Activated T-helper 2 cell treated with anti-CD3 and anti-CD28 coated beads, Interferon-gamma antibody, Interleukin-2, Interleukin-4, amounts not matched to agents 10 μg/mL and 5 μg/mL and 100 μg/mL, durations not matched to agents 14 hours and 24 hours and 36 hours (primary cell): Measurements from ENCODE around the gene MRPL21. TPM values are rescaled to one million over a fixed set of nuclear protein-coding genes. Genes with fewer than 3 reads are reported as not detected.

ENCODE experiments used
- DNase-seq: peaks from one replicate; pipeline ENCODE4 v3.0.0; 2021; ENCODE audit warnings: low spot score
- H3K27ac Mint-ChIP-seq: one replicate; pipeline ENCODE4 v1.8.0; 2021; ENCODE audit warnings: mixed read lengths
- H3K27me3 Mint-ChIP-seq: one replicate; pipeline ENCODE4 v1.8.0; 2021; ENCODE audit warnings: low read depth, mixed read lengths
- H3K36me3 Mint-ChIP-seq: one replicate; pipeline ENCODE4 v1.8.0; 2021; ENCODE audit warnings: low read depth, mixed read lengths
- H3K4me1 Mint-ChIP-seq: one replicate; pipeline ENCODE4 v1.8.0; 2021; ENCODE audit warnings: low read depth, mixed read lengths
- H3K4me3 Mint-ChIP-seq: one replicate; pipeline ENCODE4 v1.8.0; 2021; ENCODE audit warnings: low read depth, mild to moderate bottlenecking, moderate library complexity, mixed read lengths
- H3K9me3 Mint-ChIP-seq: one replicate; pipeline ENCODE4 v1.8.0; 2021; ENCODE audit warnings: mixed read lengths
- intact Hi-C: fragments of 100-400 bp; cut with micrococcal nuclease; formaldehyde crosslinking; loops from one replicate; pipeline ENCODE4 v1.15.1; 2023
- total RNA-seq: library from RNA; stranded (reverse); gene quantifications from 2 replicates; pipeline ENCODE4 v1.2.3, GENCODE V29; 2022

Gene MRPL21
- total RNA-seq, 1 donor from 2014 or later: 106 TPM

GRCh38 chr11:68845351-68846002 lies 58.2 kb downstream of the MRPL21 start:
- intact Hi-C loops: no loop called here
- H3K27ac Mint-ChIP-seq: no peak overlapping the region
- H3K9me3 Mint-ChIP-seq: no peaks in the 10 kb centered on the region
- no peak overlapping the region for H3K4me3 Mint-ChIP-seq
- peaks cover 14% of the 10 kb centered on the region for H3K27me3 Mint-ChIP-seq
- DNase-seq: no peak
- H3K36me3 Mint-ChIP-seq: no peaks in the 10 kb centered on the region
- peaks cover 19% of the 10 kb centered on the region for H3K4me1 Mint-ChIP-seq

GRCh38 chr11:68844801-68845200 lies 58.8 kb downstream of the MRPL21 start:
- Mint-ChIP-seq H3K27ac (no peak overlapping the region), H3K36me3 (no peaks in the 10 kb centered on the region), H3K27me3 (peaks cover 14% of the 10 kb centered on the region), H3K4me3 (peak overlapping the region; percentile 40), H3K9me3 (no peaks in the 10 kb centered on the region), H3K4me1 (peaks cover 26% of the 10 kb centered on the region)
- intact Hi-C loops: loop anchor here (5.0 kb wide), 2 partner anchors 382 to 798 kb away; partner anchors contain the start of genes CCND1 and PPP6R3
- DNase-seq: no peak

DNA sequence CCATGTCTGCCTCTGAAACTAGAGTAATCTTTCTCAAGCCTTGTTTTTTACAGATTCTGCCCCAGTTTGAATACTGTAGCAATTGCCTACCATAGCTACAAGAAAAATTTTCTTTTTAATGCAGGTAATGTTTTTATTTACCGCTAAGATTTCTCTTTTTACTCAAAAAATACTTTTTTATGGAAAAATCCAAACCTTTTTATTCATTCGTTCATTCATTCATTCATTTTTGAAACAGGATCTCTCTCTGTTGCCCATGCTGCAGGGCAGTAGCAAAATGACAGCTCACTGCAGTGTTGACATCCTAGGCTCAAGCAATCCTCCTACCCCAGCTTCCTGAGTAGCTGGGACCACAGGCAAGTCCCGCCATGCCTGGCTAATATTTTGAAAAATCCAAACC lies 59.3 kb downstream of the MRPL21 start:
- H3K9me3 Mint-ChIP-seq: no peaks in the 10 kb centered on the region
- H3K27ac Mint-ChIP-seq: no peak overlapping the region
- H3K4me3 Mint-ChIP-seq: peak overlapping the region; percentile 40
- DNase-seq: no peak
- H3K27me3 Mint-ChIP-seq: peaks cover 14% of the 10 kb centered on the region
- no peaks in the 10 kb centered on the region for H3K36me3 Mint-ChIP-seq
- peaks cover 30% of the 10 kb centered on the region for H3K4me1 Mint-ChIP-seq
- intact Hi-C loops: loop anchor here (5.0 kb wide), 2 partner anchors 382 to 798 kb away; partner anchors contain the start of genes CCND1 and PPP6R3

DNA sequence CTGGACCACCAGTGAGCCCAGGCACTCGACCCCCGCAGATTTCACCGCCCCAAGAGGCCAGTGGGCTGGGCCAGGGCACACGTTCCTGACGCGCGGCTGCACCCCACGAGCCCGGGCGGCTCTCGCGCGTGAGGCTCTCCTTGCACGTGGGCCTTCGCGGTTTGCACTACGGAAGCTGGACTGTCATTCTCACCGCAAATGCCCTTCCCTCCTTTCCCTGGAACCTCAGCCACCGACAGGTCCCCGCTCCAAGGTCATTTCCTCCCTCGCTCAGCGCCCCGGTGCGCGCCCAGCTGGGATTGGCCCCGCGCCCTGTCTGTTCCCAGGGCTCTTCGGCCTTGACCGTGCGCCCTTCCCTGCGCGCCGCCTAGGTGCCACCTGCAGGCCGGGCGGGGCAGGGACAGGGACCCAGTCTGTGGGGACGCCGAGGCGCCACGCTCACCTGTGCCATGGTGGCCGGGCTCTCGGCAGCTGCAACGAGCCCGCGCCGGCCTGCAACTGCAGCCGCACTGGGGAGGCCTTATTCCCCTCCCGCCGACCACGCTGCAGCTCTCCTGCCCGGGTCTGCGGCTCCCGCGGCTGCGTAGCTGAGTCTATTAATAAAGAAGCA lies 59.8 kb downstream of the MRPL21 start:
- H3K27me3 Mint-ChIP-seq: peaks cover 14% of the 10 kb centered on the region
- intact Hi-C loops: loop anchor here (5.0 kb wide), 2 partner anchors 382 to 798 kb away; partner anchors contain the start of genes CCND1 and PPP6R3
- H3K36me3 Mint-ChIP-seq: no peaks in the 10 kb centered on the region
- H3K4me1 Mint-ChIP-seq: peaks cover 33% of the 10 kb centered on the region
- no peaks in the 10 kb centered on the region for H3K9me3 Mint-ChIP-seq
- DNase-seq: peak; percentile 59
- peak overlapping the region; percentile 86 for H3K4me3 Mint-ChIP-seq
- H3K27ac Mint-ChIP-seq: peak overlapping the region; percentile 80

DNA sequence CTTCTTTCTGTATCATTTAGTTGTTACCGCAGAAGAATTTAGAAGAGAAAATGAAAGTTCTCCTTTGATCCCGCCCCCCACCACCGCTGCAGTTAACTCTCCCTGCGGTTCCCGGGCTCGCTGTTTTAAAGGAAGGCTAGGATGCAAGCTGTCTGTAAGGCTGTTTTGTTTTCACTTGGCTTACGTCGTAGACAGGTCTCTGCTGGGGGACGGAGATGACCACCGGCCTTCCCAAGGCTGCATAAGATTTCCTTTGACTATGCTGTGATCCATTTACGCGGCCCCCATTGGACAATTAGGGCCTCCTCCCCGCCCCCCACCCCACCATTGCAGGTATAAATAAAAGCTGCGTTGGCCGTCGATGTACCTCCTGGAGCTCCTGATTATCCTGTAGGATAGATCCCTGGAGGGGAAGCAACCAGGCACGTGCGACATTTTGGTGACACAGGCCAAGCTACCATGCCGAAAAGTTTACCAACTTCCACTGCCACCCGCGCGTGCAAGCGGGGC lies 60.5 kb downstream of the MRPL21 start:
- Mint-ChIP-seq H3K27ac (peak overlapping the region; percentile 85), H3K36me3 (no peaks in the 10 kb centered on the region), H3K4me3 (peak overlapping the region; percentile 86), H3K9me3 (no peaks in the 10 kb centered on the region), H3K27me3 (peaks cover 14% of the 10 kb centered on the region), H3K4me1 (peaks cover 35% of the 10 kb centered on the region)
- intact Hi-C loops: loop anchor here (5.0 kb wide), 2 partner anchors 381 to 799 kb away; partner anchors contain the start of genes CCND1 and PPP6R3
- DNase-seq: peak; percentile 61

DNA sequence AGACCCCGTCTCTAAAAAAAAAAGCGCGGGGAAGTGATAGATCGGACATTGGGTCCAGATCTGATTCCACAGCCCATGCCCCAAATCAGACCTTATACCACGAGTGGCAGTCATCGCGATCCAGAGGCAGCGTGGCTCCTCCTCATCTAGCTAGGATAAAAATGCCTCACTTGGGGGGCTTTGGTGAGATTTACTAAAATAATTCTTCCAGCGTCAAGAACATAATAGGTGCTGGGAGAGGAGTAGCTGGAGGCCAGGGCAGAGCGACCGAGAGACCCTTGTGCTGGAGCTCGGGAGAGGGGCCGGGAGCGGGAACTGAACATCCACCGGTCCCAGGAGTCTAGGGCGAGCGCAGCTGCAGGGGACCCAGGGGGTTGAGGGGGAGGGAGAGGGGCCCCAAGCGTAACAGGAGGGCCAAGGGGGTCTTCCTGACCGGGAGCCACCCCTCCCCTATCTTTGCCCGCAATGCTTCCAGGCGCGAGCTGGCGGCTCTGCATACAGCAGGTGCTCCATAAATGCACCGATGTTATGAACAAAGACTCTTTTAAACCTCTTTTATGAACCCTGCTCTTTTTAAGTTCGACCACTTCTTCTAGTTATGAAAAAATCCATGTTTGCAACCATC lies 61.1 kb downstream of the MRPL21 start:
- Mint-ChIP-seq H3K9me3 (no peaks in the 10 kb centered on the region), H3K27ac (peak overlapping the region; percentile 85), H3K4me1 (peaks cover 41% of the 10 kb centered on the region), H3K36me3 (peaks cover 3% of the 10 kb centered on the region), H3K27me3 (peaks cover 12% of the 10 kb centered on the region), H3K4me3 (peak overlapping the region; percentile 86)
- intact Hi-C loops: loop anchor here (5.0 kb wide), 2 partner anchors 380 to 800 kb away; partner anchors contain the start of genes CCND1 and PPP6R3
- DNase-seq: no peak

- no peaks in the 10 kb centered on the region for H3K9me3 Mint-ChIP-seq
- peaks cover 3% of the 10 kb centered on the region for H3K36me3 Mint-ChIP-seq
- peaks cover 6% of the 10 kb centered on the region for H3K27me3 Mint-ChIP-seq
- peak within 1 kb of the TSS; percentile 85 for H3K27ac Mint-ChIP-seq
- peak within 1 kb of the TSS; percentile 86 for H3K4me3 Mint-ChIP-seq
- peaks cover 41% of the 10 kb centered on the region for H3K4me1 Mint-ChIP-seq
- peak; percentile 75 for DNase-seq
- intact Hi-C loops: loop anchor here (2.0 to 5.0 kb wide), 3 partner anchors 61 to 800 kb away; partner anchors contain the start of genes CCND1, IGHMBP2, MRPL21 and PPP6R3
Observed at GRCh38 chr11:68841718-68842426, 61.8 kb downstream of the MRPL21 start, which contains the start of gene CPT1A. TSS of gene CPT1A (minus strand) at chr11:68841916. CDS start at chr11:68815474, 26,442 bp downstream.

Other genes with a start within 250 kb of the MRPL21 start
- gene GAL, start 219.3 kb downstream of the MRPL21 start, total RNA-seq: 0.84 and 1.0 TPM in 2 replicates
- gene TESMIN, start 152.3 kb downstream of the MRPL21 start, total RNA-seq: 3.8 and 5.5 TPM in 2 replicates
- 45.5 and 46.6 TPM in 2 replicates for gene CPT1A, start 61.9 kb downstream of the MRPL21 start, total RNA-seq
- 31.3 and 31.6 TPM in 2 replicates for gene IGHMBP2, start 59 bp upstream of the MRPL21 start, total RNA-seq
- not detected in 2 replicates for gene MRGPRD, start 77.2 kb upstream of the MRPL21 start, total RNA-seq
- gene MRGPRF, start 109.4 kb upstream of the MRPL21 start, total RNA-seq: not detected in 2 replicates
- gene TPCN2, start 145.1 kb upstream of the MRPL21 start, total RNA-seq: 19.1 and 20.0 TPM in 2 replicates